ENCODE results near the gene EMC7.
"Not testable (repeated sequence)": the region's sequence is repeated elsewhere in the genome, so short reads cannot be mapped to it uniquely, and the experiment has no call there.

EMC7 gene

GRCh38 chr15:34059946-34060345 is 41.7 kb downstream of the EMC7 start:
- Histone ChIP-seq H3K27me3 (no peaks in the 10 kb centered on the region), H3K36me3 (no peaks in the 10 kb centered on the region), H3K4me2 (no peak overlapping the region), H3K4me1 (peaks cover 0 to 11% (median 7%) of the 10 kb centered on the region in 10 experiments; a peak in 12 of 20 replicates), H3K9ac (no peak overlapping the region), H4K20me1 (no peaks in the 10 kb centered on the region), H3K27ac (no peak overlapping the region), H3K9me3 (replicated peaks in 1 of 11) (no peaks in the 10 kb centered on the region), H3K4me3 (no peak overlapping the region)
- TF ChIP-seq Cebpa-rat (IDR thresholded peaks at IDR 0.05) = no peak

- no peaks in the 10 kb centered on the region for H3K36me3 ChIP-seq
- H4K20me1 ChIP-seq = no peaks in the 10 kb centered on the region
- H3K27ac ChIP-seq = no peak overlapping the region
- H3K27me3 ChIP-seq = no peaks in the 10 kb centered on the region
- no peak overlapping the region for H3K4me2 ChIP-seq
- no peak overlapping the region for H3K4me3 ChIP-seq
- H3K4me1 ChIP-seq = peaks cover 0 to 6% (median 2%) of the 10 kb centered on the region in 10 experiments; a peak in 10 of 20 replicates
- H3K9me3 ChIP-seq (replicated peaks in 1 of 11) = no peaks in the 10 kb centered on the region
- H3K9ac ChIP-seq = no peak overlapping the region
- no peak for TF ChIP-seq Cebpa-rat (IDR thresholded peaks at IDR 0.05)
Measured at GRCh38 chr15:34059476-34059875, 42.2 kb downstream of the EMC7 start.

DNA sequence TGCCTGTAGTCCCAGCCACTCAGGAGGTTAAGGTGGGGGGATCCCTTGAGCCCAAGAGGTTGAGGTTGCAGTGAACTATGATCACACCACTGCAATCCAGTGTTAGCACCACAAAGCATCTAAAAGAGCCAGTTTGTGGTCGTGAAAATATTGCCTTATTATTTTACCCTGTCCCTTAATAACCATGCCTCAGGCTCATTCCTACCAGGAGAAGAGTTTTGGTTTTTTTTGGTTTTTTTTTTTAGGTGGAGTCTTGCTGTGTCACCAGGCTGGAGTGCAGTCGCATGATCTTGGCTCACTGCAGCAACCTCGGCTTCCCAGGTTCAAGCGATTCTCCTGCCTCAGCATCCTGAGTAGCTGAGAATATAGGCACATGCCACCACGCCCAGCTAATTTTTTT is 44.8 kb downstream of the EMC7 start:
- peaks cover 2 to 11% (median 6%) of the 10 kb centered on the region in 11 experiments; a peak in 21 of 22 replicates for H3K9me3 ChIP-seq (replicated peaks in 1 of 11)
- no peak overlapping the region for H3K4me2 ChIP-seq
- H3K36me3 ChIP-seq = no peaks in the 10 kb centered on the region
- no peak overlapping the region for H3K4me3 ChIP-seq
- H4K20me1 ChIP-seq = no peaks in the 10 kb centered on the region
- no peaks in the 10 kb centered on the region for H3K4me1 ChIP-seq
- TF ChIP-seq Cebpa-rat (IDR thresholded peaks at IDR 0.05) = no peak
- H3K27ac ChIP-seq = no peak overlapping the region
- no peaks in the 10 kb centered on the region for H3K27me3 ChIP-seq
- no peak overlapping the region for H3K9ac ChIP-seq

DNA sequence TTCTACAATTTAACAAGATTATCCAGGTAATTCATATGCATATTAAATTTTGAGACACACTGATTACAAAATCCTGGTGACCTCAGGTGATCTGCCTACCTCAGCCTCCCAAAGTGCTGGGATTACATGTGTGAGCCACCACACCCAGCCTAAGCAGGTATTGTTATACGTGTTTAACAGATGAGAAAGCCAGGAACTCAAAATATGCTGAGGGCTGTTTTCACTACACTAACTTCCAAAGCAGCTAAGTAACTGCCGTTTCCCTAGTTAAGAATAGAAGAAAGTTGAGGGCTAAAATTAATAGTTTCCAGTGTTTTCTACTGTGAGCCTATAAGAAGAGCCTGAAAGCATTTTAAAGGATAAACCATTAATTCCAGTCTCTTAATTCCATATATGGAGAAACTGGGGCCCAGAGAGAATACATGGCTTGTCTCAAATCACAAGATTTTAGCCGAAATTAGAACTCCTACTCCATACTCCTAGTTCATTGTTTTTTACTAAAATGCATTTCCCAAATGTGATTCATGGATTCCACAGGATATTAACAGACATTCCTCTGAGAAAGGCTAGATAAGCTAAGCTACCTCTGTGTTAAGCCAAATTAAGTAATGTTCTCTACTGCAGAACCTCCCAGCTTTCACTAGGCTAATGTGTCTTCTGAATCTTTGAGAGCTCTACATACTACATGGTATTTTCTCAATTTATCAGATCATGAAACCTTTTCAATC is 45.6 kb downstream of the EMC7 start:
- H3K4me1 ChIP-seq = no peaks in the 10 kb centered on the region
- no peak for TF ChIP-seq Cebpa-rat (IDR thresholded peaks at IDR 0.05)
- H3K36me3 ChIP-seq = no peaks in the 10 kb centered on the region
- H3K4me2 ChIP-seq = no peak overlapping the region
- no peaks in the 10 kb centered on the region for H3K27me3 ChIP-seq
- H3K27ac ChIP-seq = no peak overlapping the region
- no peak overlapping the region for H3K4me3 ChIP-seq
- no peak overlapping the region for H3K9ac ChIP-seq
- H4K20me1 ChIP-seq = no peaks in the 10 kb centered on the region
- peaks cover 10 to 20% (median 15%) of the 10 kb centered on the region in 11 experiments for H3K9me3 ChIP-seq (replicated peaks in 1 of 11)

GRCh38 chr15:34054081-34054707 is 47.5 kb downstream of the EMC7 start:
- H3K27me3 ChIP-seq = no peaks in the 10 kb centered on the region
- no peak overlapping the region for H3K27ac ChIP-seq
- H3K4me1 ChIP-seq = no peaks in the 10 kb centered on the region

GRCh38 chr15:34050385-34050784 is 51.3 kb downstream of the EMC7 start:
- not testable (repeated sequence) for H3K36me3 ChIP-seq, H3K4me1 ChIP-seq

More at GRCh38 chr15:34054081-34054707, 47.5 kb downstream of the EMC7 start:
- Histone ChIP-seq H3K9me3 (replicated peaks in 1 of 11) (peaks cover 29 to 38% (median 33%) of the 10 kb centered on the region in 11 experiments), H3K36me3 (peaks cover 0 to 4% (median 0%) of the 10 kb centered on the region in 11 experiments; a peak in 1 of 22 replicates), H3K9ac (no peak overlapping the region), H3K4me3 (no peak overlapping the region), H4K20me1 (no peaks in the 10 kb centered on the region), H3K4me2 (no peak overlapping the region)
- TF ChIP-seq Cebpa-rat (IDR thresholded peaks at IDR 0.05) = no peak

GRCh38 chr15:34049112-34049511 is 52.5 kb downstream of the EMC7 start:
- no peak overlapping the region for H3K4me3 ChIP-seq
- H3K36me3 ChIP-seq = peaks cover 0 to 4% (median 0%) of the 10 kb centered on the region in 11 experiments; a peak in 1 of 22 replicates
- H3K27me3 ChIP-seq = no peaks in the 10 kb centered on the region
- H3K9ac ChIP-seq = no peak overlapping the region
- H3K4me1 ChIP-seq = no peaks in the 10 kb centered on the region
- H4K20me1 ChIP-seq = no peaks in the 10 kb centered on the region
- peaks cover 44 to 60% (median 52%) of the 10 kb centered on the region in 11 experiments for H3K9me3 ChIP-seq (replicated peaks in 1 of 11)
- H3K4me2 ChIP-seq = no peak overlapping the region
- no peak overlapping the region for H3K27ac ChIP-seq
- no peak for TF ChIP-seq Cebpa-rat (IDR thresholded peaks at IDR 0.05)

More at GRCh38 chr15:34050385-34050784, 51.3 kb downstream of the EMC7 start:
- not testable (repeated sequence) for H3K4me2 ChIP-seq, H3K4me3 ChIP-seq, H3K9ac ChIP-seq, H3K27ac ChIP-seq, H3K27me3 ChIP-seq, H4K20me1 ChIP-seq
- H3K9me3 ChIP-seq (replicated peaks in 1 of 11) = peaks cover 44 to 60% (median 52%) of the 10 kb centered on the region in 11 experiments

- peaks cover 44 to 60% (median 52%) of the 10 kb centered on the region in 11 experiments for H3K9me3 ChIP-seq (replicated peaks in 1 of 11)
- no peak overlapping the region for H3K4me2 ChIP-seq
- no peaks in the 10 kb centered on the region for H4K20me1 ChIP-seq
- no peak overlapping the region for H3K4me3 ChIP-seq
- no peak for TF ChIP-seq Cebpa-rat (IDR thresholded peaks at IDR 0.05)
- peaks cover 0 to 4% (median 0%) of the 10 kb centered on the region in 11 experiments; a peak in 1 of 22 replicates for H3K36me3 ChIP-seq
- no peak overlapping the region for H3K27ac ChIP-seq
- H3K4me1 ChIP-seq = no peaks in the 10 kb centered on the region
- no peaks in the 10 kb centered on the region for H3K27me3 ChIP-seq
- no peak overlapping the region for H3K9ac ChIP-seq
Measured at GRCh38 chr15:34047893-34048775, 53.5 kb downstream of the EMC7 start.
